Natural killer cell (primary cell): ENCODE results near the gene SLC6A14. TPM values are rescaled to one million over a fixed set of nuclear protein-coding genes. Genes with fewer than 3 reads are reported as not detected.

Source experiments
- ATAC-seq, 3 donors: fragments of 150-1000 bp in 2 of 3; fragments of 200-7000 bp in 1 of 3; cut with Tn5 transposase; 1 replicate in 1 of 3; 2 replicates in 2 of 3; pipeline ENCODE4 v1.10.0; 2021; ENCODE audit warnings: mild to moderate bottlenecking in 2 of 3, moderate library complexity in 2 of 3
- DNase-seq, 2 donors: peaks; one replicate each; pipeline versions ENCODE4 v3.0.0 to v3.0.0-alpha.2; 2013 to 2021; ENCODE audit warnings: mixed read lengths in 1 of 2
- H3K27ac ChIP-seq: one replicate; pipeline ENCODE4 v1.5.1; 2013; ENCODE audit warnings: mild to moderate bottlenecking, low read length
- H3K27me3 ChIP-seq: one replicate; pipeline ENCODE4 v1.6.1; 2013; ENCODE audit warnings: low read length; ENCODE audit not compliant: control insufficient read depth, insufficient read depth
- H3K36me3 ChIP-seq: one replicate; pipeline ENCODE4 v1.6.1; 2013; ENCODE audit warnings: low read length; ENCODE audit not compliant: control insufficient read depth, insufficient read depth
- H3K4me1 ChIP-seq: one replicate; pipeline ENCODE4 v1.6.1; 2013; ENCODE audit warnings: low read length; ENCODE audit not compliant: control insufficient read depth, insufficient read depth
- H3K4me3 ChIP-seq: one replicate; pipeline ENCODE4 v1.5.1; 2013; ENCODE audit warnings: low read length
- H3K9me3 ChIP-seq: one replicate; pipeline ENCODE4 v1.6.1; 2013; ENCODE audit warnings: low read length; ENCODE audit not compliant: control insufficient read depth, insufficient read depth
- H3K27ac Mint-ChIP-seq, 2 donors: one replicate each; pipeline ENCODE4 v1.8.0; 2022; ENCODE audit warnings: mild to moderate bottlenecking in 2 of 2, mixed read lengths in 2 of 2, moderate library complexity in 1 of 2
- H3K27me3 Mint-ChIP-seq, 2 donors: one replicate each; pipeline ENCODE4 v1.8.0; 2022; ENCODE audit warnings: low read depth in 2 of 2, mixed read lengths in 2 of 2
- H3K36me3 Mint-ChIP-seq: one replicate; pipeline ENCODE4 v1.8.0; 2022; ENCODE audit warnings: mixed read lengths
- H3K4me1 Mint-ChIP-seq, 2 donors: one replicate each; pipeline ENCODE4 v1.8.0; 2022; ENCODE audit warnings: mixed read lengths in 2 of 2
- H3K4me3 Mint-ChIP-seq: one replicate; pipeline ENCODE4 v1.8.0; 2022; ENCODE audit warnings: mild to moderate bottlenecking, moderate library complexity, mixed read lengths
- H3K9me3 Mint-ChIP-seq, 2 donors: one replicate each; pipeline ENCODE4 v1.8.0; 2022; ENCODE audit warnings: mixed read lengths in 2 of 2
- WGBS: methylation state at CpG from one replicate; pipeline ENCODE4 v1.1.7; 2013; ENCODE audit warnings: missing lambda C conversion rate; ENCODE audit not compliant: insufficient coverage; 5-methylcytosine and 5-hydroxymethylcytosine counted together
- intact Hi-C: fragments of 100-400 bp; cut with micrococcal nuclease; formaldehyde crosslinking; loops from one replicate; pipeline ENCODE4 v1.14.2; 2022
- total RNA-seq, 4 donors: library from RNA; stranded (reverse); fragments of 120-200 nt in 1 of 4; gene quantifications; one replicate each; pipeline versions ENCODE4 v1.2.3 to v1.2.4, GENCODE V29; 2013 to 2022
- TF ChIP-seq, protein P1 (sequence below): fragments of 200-600 bp; IDR thresholded peaks from one replicate; pipeline ENCODE4 v1.8.0; 2022; ENCODE audit warnings: antibody characterized with exemption

SLC6A14 gene
- total RNA-seq, 3 donors from 2014 or later (not counting 1 experiment from before 2014, with no cell fraction given), result not detected

DNA sequence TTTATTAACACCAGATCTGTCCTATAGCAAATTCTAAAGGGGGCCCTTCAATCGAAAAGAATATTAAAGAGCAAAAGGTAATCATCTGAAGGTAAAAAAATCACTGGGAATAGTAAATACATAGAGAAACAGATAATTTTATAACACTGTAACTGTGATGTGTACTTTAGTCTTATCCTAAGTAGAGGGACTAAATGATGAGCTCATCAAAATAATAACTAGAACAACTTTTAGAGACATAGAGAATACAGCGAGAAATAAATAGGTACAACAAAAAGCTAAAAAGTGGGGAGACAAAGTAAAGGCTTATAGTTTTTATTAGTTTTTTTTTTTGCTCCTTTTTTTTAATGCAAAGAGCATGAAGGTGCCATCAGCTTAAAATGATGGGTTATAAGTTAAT lies 43.7 kb downstream of the SLC6A14 start:
- Histone ChIP-seq H3K9me3 (peaks cover 4% of the 10 kb centered on the region), H3K4me3 (no peak overlapping the region), H3K4me1 (no peaks in the 10 kb centered on the region), H3K27me3 (no peaks in the 10 kb centered on the region), H3K36me3 (no peaks in the 10 kb centered on the region), H3K27ac (no peak overlapping the region)
- Mint-ChIP-seq H3K27me3 (no peaks in the 10 kb centered on the region), H3K4me1 (no peaks in the 10 kb centered on the region), H3K27ac (no peak overlapping the region), H3K4me3 (no peak overlapping the region), H3K9me3 (peaks cover 9 to 12% of the 10 kb centered on the region in 2 donors), H3K36me3 (no peaks in the 10 kb centered on the region)
- ATAC-seq (no peak), DNase-seq (no peak)
- intact Hi-C loops, result no loop called here
- TF ChIP-seq, protein P1, sequence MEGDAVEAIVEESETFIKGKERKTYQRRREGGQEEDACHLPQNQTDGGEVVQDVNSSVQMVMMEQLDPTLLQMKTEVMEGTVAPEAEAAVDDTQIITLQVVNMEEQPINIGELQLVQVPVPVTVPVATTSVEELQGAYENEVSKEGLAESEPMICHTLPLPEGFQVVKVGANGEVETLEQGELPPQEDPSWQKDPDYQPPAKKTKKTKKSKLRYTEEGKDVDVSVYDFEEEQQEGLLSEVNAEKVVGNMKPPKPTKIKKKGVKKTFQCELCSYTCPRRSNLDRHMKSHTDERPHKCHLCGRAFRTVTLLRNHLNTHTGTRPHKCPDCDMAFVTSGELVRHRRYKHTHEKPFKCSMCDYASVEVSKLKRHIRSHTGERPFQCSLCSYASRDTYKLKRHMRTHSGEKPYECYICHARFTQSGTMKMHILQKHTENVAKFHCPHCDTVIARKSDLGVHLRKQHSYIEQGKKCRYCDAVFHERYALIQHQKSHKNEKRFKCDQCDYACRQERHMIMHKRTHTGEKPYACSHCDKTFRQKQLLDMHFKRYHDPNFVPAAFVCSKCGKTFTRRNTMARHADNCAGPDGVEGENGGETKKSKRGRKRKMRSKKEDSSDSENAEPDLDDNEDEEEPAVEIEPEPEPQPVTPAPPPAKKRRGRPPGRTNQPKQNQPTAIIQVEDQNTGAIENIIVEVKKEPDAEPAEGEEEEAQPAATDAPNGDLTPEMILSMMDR, result no peak
- no CpG with 5 or more reads among the region's 2 CpGs for WGBS

- Histone ChIP-seq H3K4me3 (no peak overlapping the region), H3K4me1 (no peaks in the 10 kb centered on the region), H3K36me3 (no peaks in the 10 kb centered on the region), H3K27ac (no peak overlapping the region), H3K27me3 (no peaks in the 10 kb centered on the region), H3K9me3 (no peaks in the 10 kb centered on the region)
- TF ChIP-seq, protein P1, result no peak
- Mint-ChIP-seq H3K27me3 (no peaks in the 10 kb centered on the region), H3K9me3 (peaks cover 0 to 8% of the 10 kb centered on the region in 2 donors), H3K27ac (no peak overlapping the region), H3K4me3 (no peak overlapping the region), H3K4me1 (no peaks in the 10 kb centered on the region), H3K36me3 (no peaks in the 10 kb centered on the region)
- DNase-seq, result no peak
- intact Hi-C loops, result no loop called here
- ATAC-seq, result no peak
These were observed 53.7 kb downstream of the SLC6A14 start for GRCh38 chrX:116490104-116490503.

DNA sequence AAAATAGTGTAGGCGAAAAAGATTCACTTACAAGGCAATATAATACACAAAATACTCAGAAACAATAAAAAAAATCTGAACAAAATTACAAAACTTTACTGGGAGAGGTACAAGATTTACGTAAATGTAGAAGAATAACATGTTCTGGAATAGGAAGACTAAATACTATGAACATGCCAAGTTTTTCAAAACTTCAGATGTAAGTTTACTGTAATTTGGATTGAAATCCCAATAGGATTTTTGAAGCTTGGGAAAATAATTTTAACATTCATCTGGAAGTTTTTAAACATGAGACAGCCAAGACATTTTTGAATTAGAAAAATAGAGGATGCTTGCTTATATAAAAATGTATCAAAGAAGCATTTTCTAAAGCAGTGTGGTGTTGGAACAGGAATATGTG lies 56.9 kb downstream of the SLC6A14 start:
- H3K27me3 Mint-ChIP-seq, result no peaks in the 10 kb centered on the region
- H3K9me3 ChIP-seq, result no peaks in the 10 kb centered on the region
- TF ChIP-seq, protein P1, result no peak
- H3K27me3 ChIP-seq, result no peaks in the 10 kb centered on the region
- no peaks in the 10 kb centered on the region for H3K36me3 ChIP-seq
- H3K27ac Mint-ChIP-seq, result no peak overlapping the region
- H3K27ac ChIP-seq, result no peak overlapping the region
- no peaks in the 10 kb centered on the region for H3K4me1 ChIP-seq
- no peaks in the 10 kb centered on the region for H3K4me1 Mint-ChIP-seq
- no peak overlapping the region for H3K4me3 Mint-ChIP-seq
- peaks cover 0 to 2% of the 10 kb centered on the region in 2 donors for H3K9me3 Mint-ChIP-seq
- ATAC-seq, result no peak
- H3K36me3 Mint-ChIP-seq, result no peaks in the 10 kb centered on the region
- intact Hi-C loops, result no loop called here
- WGBS, result no CpG with 5 or more reads among the region's 2 CpGs
- DNase-seq, result no peak
- no peak overlapping the region for H3K4me3 ChIP-seq

- H3K27ac ChIP-seq, result no peak overlapping the region
- no peak overlapping the region for H3K27ac Mint-ChIP-seq
- DNase-seq (no peak), ATAC-seq (no peak)
- no peaks in the 10 kb centered on the region for H3K4me1 Mint-ChIP-seq
- H3K36me3 Mint-ChIP-seq, result no peaks in the 10 kb centered on the region
- peaks cover 2 to 7% of the 10 kb centered on the region in 2 donors for H3K9me3 Mint-ChIP-seq
- no peak overlapping the region for H3K4me3 ChIP-seq
- H3K36me3 ChIP-seq, result no peaks in the 10 kb centered on the region
- no peaks in the 10 kb centered on the region for H3K27me3 ChIP-seq
- no peak overlapping the region for H3K4me3 Mint-ChIP-seq
- TF ChIP-seq, protein P1, result no peak
- H3K9me3 ChIP-seq, result no peaks in the 10 kb centered on the region
- intact Hi-C loops, result no loop called here
- H3K27me3 Mint-ChIP-seq, result no peaks in the 10 kb centered on the region
- no peaks in the 10 kb centered on the region for H3K4me1 ChIP-seq
These were observed 63.4 kb downstream of the SLC6A14 start for GRCh38 chrX:116499780-116500179.
